Measurements from ENCODE around the gene NAP1L1.

Gene NAP1L1

GRCh38 chr12:76013603-76014002, 70.9 kb downstream of the NAP1L1 start:
- H3K36me3 ChIP-seq (ENCODE audit: insufficient read depth, low read length): no peaks in the 10 kb centered on the region
- no peak overlapping the region for H3K4me3 ChIP-seq (ENCODE audit: low read length)
- H3K4me2 ChIP-seq (ENCODE audit: low read length): no peak overlapping the region
- no peak overlapping the region for H3K9ac ChIP-seq (ENCODE audit: low read depth, low read length)
- no peaks in the 10 kb centered on the region for H3K9me3 ChIP-seq (replicated peaks; ENCODE audit: low read length)
- peaks cover 7% of the 10 kb centered on the region for H3K4me1 ChIP-seq (ENCODE audit: control insufficient read depth, insufficient read depth, low read length)
- H3K27me3 ChIP-seq (ENCODE audit: control insufficient read depth, insufficient read depth, low read length): no peaks in the 10 kb centered on the region

DNA sequence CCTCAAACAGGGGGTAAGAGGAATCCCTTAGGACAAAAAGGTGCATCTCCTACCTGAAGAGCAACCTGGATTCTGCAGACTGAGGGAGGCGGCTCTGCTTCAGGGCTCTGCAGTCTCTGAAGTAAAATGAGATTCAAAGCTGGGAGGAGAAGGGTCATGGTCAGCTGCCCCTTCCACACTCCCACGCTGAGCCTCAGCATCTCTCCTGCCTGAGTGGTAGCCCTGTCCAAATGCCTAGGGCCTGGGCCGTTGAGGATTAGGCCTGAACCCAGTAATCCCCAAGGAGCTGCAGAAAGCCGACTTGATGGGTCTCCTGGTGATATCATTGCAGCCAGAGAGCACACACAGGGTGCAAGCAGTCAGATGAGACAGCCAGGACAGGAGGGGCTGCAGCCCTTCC, 71.8 kb downstream of the NAP1L1 start:
- Histone ChIP-seq H3K4me2 (ENCODE audit: low read length) (no peak overlapping the region), H3K9me3 (replicated peaks; ENCODE audit: low read length) (no peaks in the 10 kb centered on the region), H3K4me3 (ENCODE audit: low read length) (no peak overlapping the region), H3K27me3 (ENCODE audit: control insufficient read depth, insufficient read depth, low read length) (no peaks in the 10 kb centered on the region), H3K9ac (ENCODE audit: low read depth, low read length) (no peak overlapping the region), H3K36me3 (ENCODE audit: insufficient read depth, low read length) (no peaks in the 10 kb centered on the region), H3K4me1 (ENCODE audit: control insufficient read depth, insufficient read depth, low read length) (no peaks in the 10 kb centered on the region)

DNA sequence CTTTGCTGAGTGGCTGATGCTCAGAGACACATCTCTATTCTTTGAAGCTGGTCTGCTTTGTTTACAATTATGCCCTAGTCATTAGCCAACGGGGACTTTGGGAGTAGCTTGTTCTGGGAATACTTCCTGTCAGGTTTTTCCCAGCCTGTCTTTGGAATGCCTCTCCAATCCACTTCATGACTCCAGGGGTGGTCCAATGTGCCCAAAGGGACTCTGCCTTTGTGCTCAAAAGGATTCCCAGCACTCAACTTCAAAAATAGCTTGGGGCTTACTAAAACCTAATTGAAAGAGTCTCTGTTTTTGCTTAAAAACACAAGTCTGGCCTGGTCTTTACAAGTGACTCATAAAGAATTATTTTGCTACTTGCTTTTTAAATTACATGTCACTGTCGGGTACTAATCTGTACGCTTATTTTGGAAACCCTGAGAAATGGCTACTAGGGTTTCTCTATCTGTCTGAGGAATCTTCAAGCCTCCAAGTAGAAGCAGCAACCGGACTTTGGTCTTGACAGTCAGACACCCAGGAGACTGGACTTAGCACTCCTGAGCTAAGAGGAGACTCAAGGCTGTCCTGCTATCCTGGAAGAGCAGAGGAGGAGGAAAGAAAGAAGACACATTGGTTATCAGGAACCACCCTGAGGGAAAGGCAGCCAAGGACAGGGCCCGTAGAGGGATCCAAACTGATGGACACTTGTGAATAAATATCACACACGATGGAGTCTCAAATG, 73.6 kb downstream of the NAP1L1 start:
- no peak overlapping the region for H3K9ac ChIP-seq (ENCODE audit: low read depth, low read length)
- no peak overlapping the region for H3K4me3 ChIP-seq (ENCODE audit: low read length)
- no peaks in the 10 kb centered on the region for H3K36me3 ChIP-seq (ENCODE audit: insufficient read depth, low read length)
- H3K4me1 ChIP-seq (ENCODE audit: control insufficient read depth, insufficient read depth, low read length): no peaks in the 10 kb centered on the region
- H3K9me3 ChIP-seq (replicated peaks; ENCODE audit: low read length): no peaks in the 10 kb centered on the region
- H3K4me2 ChIP-seq (ENCODE audit: low read length): no peak overlapping the region
- no peaks in the 10 kb centered on the region for H3K27me3 ChIP-seq (ENCODE audit: control insufficient read depth, insufficient read depth, low read length)

- no peak overlapping the region for H3K9ac ChIP-seq (ENCODE audit: low read depth, low read length)
- no peaks in the 10 kb centered on the region for H3K27me3 ChIP-seq (ENCODE audit: control insufficient read depth, insufficient read depth, low read length)
- H3K9me3 ChIP-seq (replicated peaks; ENCODE audit: low read length): no peaks in the 10 kb centered on the region
- H3K4me3 ChIP-seq (ENCODE audit: low read length): no peak overlapping the region
- H3K36me3 ChIP-seq (ENCODE audit: insufficient read depth, low read length): no peaks in the 10 kb centered on the region
- H3K4me2 ChIP-seq (ENCODE audit: low read length): no peak overlapping the region
- H3K4me1 ChIP-seq (ENCODE audit: control insufficient read depth, insufficient read depth, low read length): peaks cover 2% of the 10 kb centered on the region
Observed at GRCh38 chr12:76008428-76008827, 76.1 kb downstream of the NAP1L1 start.

DNA sequence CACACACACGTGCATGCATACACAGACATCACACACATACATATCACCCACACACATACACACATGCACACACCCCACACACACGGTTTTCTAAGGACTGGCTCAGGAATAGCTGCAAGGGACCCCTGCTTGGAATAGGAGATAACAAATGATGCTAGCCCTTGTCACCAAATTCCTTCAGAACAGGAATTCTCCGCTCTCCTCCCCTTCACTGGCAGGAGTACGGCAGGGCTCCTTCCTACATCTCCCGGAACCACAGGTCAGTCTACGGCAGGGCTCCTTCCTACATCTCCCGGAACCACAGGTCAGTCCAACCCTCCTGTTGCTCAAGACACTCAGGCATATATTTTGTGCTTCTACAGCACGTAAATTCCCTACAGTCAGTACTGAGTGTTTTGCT, 76.8 kb downstream of the NAP1L1 start:
- no peak overlapping the region for H3K4me3 ChIP-seq (ENCODE audit: low read length)
- H3K36me3 ChIP-seq (ENCODE audit: insufficient read depth, low read length): no peaks in the 10 kb centered on the region
- H3K4me1 ChIP-seq (ENCODE audit: control insufficient read depth, insufficient read depth, low read length): peaks cover 6% of the 10 kb centered on the region
- no peaks in the 10 kb centered on the region for H3K9me3 ChIP-seq (replicated peaks; ENCODE audit: low read length)
- no peaks in the 10 kb centered on the region for H3K27me3 ChIP-seq (ENCODE audit: control insufficient read depth, insufficient read depth, low read length)
- no peak overlapping the region for H3K9ac ChIP-seq (ENCODE audit: low read depth, low read length)
- H3K4me2 ChIP-seq (ENCODE audit: low read length): no peak overlapping the region

DNA sequence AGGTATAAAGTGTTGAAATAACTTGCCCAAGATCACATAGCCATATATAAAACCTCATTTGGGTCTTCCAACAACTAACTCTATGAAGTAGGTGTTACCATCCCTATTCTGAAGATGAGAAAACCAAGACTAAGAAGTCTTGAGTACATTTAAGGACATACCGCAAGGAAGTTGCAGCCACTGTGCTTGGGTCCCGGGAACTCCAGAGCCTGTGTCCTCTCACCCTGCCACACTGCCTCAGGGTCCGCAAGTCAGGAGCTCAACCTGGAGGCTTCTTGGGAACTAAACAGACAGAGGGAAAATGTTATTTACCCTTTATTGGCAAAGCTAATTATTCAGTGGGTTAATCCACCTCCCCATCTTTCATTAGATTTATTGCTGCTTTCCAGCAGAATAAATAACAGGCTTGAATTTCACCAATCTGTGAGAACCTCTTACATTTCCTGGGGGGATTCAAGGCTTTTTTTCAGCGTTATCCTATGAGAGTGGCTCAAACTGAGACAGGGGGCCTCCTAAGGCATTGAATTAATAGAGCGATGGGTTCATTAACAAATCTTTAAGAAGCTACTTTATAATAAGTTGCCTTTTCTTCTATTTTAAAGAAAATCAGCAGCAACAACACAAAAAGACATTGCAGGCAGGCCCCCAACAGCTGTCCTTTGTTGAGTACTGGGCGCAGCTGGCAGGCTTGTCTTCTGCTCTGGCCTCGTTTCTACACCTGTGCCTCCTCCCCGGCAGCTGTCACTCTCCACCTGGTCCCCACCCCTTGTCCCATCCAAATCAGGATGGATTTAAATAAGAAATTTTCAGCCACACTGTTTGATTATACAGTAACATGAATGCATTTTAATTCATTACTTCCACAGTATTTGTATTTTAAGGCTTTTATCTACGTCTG, 78.2 kb downstream of the NAP1L1 start:
- Histone ChIP-seq H3K4me3 (ENCODE audit: low read length) (no peak overlapping the region), H3K4me1 (ENCODE audit: control insufficient read depth, insufficient read depth, low read length) (peaks cover 6% of the 10 kb centered on the region), H3K9me3 (replicated peaks; ENCODE audit: low read length) (no peaks in the 10 kb centered on the region), H3K4me2 (ENCODE audit: low read length) (no peak overlapping the region), H3K27me3 (ENCODE audit: control insufficient read depth, insufficient read depth, low read length) (no peaks in the 10 kb centered on the region), H3K9ac (ENCODE audit: low read depth, low read length) (no peak overlapping the region), H3K36me3 (ENCODE audit: insufficient read depth, low read length) (no peaks in the 10 kb centered on the region)

DNA sequence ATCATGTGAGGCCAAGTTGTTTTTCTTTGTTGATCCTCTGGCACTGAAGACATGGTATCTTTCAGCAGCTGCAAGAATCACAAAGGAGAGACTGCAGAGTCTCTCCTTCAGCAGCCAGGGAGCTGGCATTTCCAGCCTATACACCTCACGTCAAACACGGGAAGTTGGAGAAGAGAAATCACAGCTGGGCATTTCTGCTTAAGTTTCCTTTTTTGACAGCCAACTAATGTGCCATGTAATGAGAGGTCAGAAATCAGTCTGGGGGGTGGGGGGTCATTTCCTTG, 81.2 kb downstream of the NAP1L1 start:
- peaks cover 21% of the 10 kb centered on the region for H3K4me1 ChIP-seq (ENCODE audit: control insufficient read depth, insufficient read depth, low read length)
- no peaks in the 10 kb centered on the region for H3K36me3 ChIP-seq (ENCODE audit: insufficient read depth, low read length)
- H3K4me2 ChIP-seq (ENCODE audit: low read length): no peak overlapping the region
- no peaks in the 10 kb centered on the region for H3K27me3 ChIP-seq (ENCODE audit: control insufficient read depth, insufficient read depth, low read length)
- H3K9ac ChIP-seq (ENCODE audit: low read depth, low read length): no peak overlapping the region
- no peak overlapping the region for H3K4me3 ChIP-seq (ENCODE audit: low read length)
- no peaks in the 10 kb centered on the region for H3K9me3 ChIP-seq (replicated peaks; ENCODE audit: low read length)

GRCh38 chr12:76002598-76003354, 81.7 kb downstream of the NAP1L1 start:
- no peaks in the 10 kb centered on the region for H3K9me3 ChIP-seq (replicated peaks; ENCODE audit: low read length)
- no peak overlapping the region for H3K4me2 ChIP-seq (ENCODE audit: low read length)
- no peaks in the 10 kb centered on the region for H3K36me3 ChIP-seq (ENCODE audit: insufficient read depth, low read length)
- no peak overlapping the region for H3K9ac ChIP-seq (ENCODE audit: low read depth, low read length)
- peaks cover 25% of the 10 kb centered on the region for H3K4me1 ChIP-seq (ENCODE audit: control insufficient read depth, insufficient read depth, low read length)
- no peak overlapping the region for H3K4me3 ChIP-seq (ENCODE audit: low read length)
- H3K27me3 ChIP-seq (ENCODE audit: control insufficient read depth, insufficient read depth, low read length): no peaks in the 10 kb centered on the region

DNA sequence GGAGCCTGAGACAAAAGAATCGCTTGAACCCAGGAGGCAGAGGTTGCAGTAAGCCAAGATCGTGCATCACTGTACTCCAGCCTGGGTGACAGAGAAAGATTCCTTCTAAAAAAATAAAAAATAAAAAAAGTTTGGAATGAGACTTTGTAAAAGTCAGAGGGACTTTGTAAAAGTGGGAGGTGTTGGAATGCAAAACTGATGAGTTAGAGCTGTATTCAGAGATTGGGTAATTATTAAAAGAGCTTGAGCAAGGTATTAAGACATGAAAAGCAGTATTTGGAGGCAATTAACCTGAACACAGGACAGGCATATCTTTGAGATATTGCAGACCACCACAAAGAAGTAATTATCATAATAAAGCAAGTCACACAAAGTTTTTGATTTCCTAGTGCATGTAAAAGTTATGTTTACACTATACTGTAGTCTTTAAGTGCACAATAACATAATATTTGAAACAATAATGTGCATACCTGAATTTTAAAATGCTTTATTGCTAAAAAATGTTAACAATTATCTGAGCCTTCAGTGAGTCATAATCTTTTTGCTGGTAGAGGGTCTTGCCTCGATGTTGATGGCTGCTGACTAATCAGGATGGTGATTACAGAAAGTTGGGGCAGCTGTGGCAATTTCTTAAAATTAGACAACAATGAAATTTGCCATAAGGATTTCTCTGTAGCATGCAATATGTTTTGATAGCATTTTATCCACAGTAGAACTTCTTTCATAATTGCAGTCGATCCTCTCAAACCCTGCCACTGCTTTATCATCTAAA, 86.0 kb downstream of the NAP1L1 start:
- H3K9ac ChIP-seq (ENCODE audit: low read depth, low read length): no peak overlapping the region

DNA sequence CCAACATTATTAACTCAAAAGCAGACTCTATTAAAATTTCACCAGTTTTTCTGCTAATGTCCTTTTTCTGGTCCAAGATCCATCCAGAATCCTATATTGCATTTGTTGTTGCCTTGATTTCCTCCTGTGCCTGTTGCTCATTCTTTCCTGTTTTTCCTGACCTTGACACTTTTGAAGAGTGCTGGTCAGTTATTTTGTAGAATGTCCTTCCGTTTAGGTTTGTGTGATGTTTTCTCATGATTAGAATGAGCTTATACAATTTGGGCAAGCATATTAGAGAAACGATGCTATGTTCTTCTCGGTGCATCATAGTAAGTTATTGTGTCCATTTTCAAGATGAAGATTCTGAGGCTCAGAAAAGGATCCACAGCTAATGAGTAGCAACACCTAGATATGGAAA, 86.8 kb downstream of the NAP1L1 start:
- no peaks in the 10 kb centered on the region for H3K27me3 ChIP-seq (ENCODE audit: control insufficient read depth, insufficient read depth, low read length)
- no peaks in the 10 kb centered on the region for H3K36me3 ChIP-seq (ENCODE audit: insufficient read depth, low read length)
- H3K9me3 ChIP-seq (replicated peaks; ENCODE audit: low read length): no peaks in the 10 kb centered on the region
- peaks cover 30% of the 10 kb centered on the region for H3K4me1 ChIP-seq (ENCODE audit: control insufficient read depth, insufficient read depth, low read length)
- no peak overlapping the region for H3K9ac ChIP-seq (ENCODE audit: low read depth, low read length)
- H3K4me3 ChIP-seq (ENCODE audit: low read length): no peak overlapping the region
- no peak overlapping the region for H3K4me2 ChIP-seq (ENCODE audit: low read length)

More for the DNA sequence above, 86.0 kb downstream of the NAP1L1 start:
- Histone ChIP-seq H3K36me3 (ENCODE audit: insufficient read depth, low read length) (no peaks in the 10 kb centered on the region), H3K27me3 (ENCODE audit: control insufficient read depth, insufficient read depth, low read length) (no peaks in the 10 kb centered on the region), H3K4me1 (ENCODE audit: control insufficient read depth, insufficient read depth, low read length) (peaks cover 35% of the 10 kb centered on the region), H3K4me3 (ENCODE audit: low read length) (no peak overlapping the region), H3K9me3 (replicated peaks; ENCODE audit: low read length) (no peaks in the 10 kb centered on the region), H3K4me2 (ENCODE audit: low read length) (no peak overlapping the region)

DNA sequence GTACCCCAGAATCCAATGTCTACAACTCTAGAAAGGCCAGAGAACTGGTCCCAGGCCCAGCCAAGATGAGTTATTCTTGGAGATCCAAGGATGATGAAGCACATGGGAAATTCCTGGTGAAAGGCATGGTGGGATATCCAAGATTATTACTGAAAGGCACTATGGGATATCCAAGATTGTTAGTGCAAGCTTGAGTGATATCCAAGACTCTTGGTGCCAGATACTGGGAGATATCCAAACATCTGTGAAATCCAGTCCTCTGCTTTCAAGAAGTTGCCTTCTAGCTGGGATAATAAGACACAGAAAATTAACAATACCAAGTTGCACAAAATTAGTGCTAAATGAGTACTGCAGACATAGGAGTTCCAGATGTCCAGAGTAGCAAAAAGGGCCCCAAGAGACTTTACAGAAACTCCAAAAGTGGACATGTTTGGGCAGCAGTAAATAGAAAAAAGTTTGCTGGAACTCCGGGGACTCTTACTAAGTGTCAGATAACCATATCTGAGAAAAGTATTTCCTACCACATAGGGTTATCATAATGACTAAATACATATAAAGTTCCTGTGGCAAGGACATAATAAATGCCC, 87.5 kb downstream of the NAP1L1 start:
- H3K4me3 ChIP-seq (ENCODE audit: low read length): no peak overlapping the region
- H3K9me3 ChIP-seq (replicated peaks; ENCODE audit: low read length): no peaks in the 10 kb centered on the region
- H3K4me1 ChIP-seq (ENCODE audit: control insufficient read depth, insufficient read depth, low read length): peaks cover 30% of the 10 kb centered on the region
- no peaks in the 10 kb centered on the region for H3K27me3 ChIP-seq (ENCODE audit: control insufficient read depth, insufficient read depth, low read length)
- H3K36me3 ChIP-seq (ENCODE audit: insufficient read depth, low read length): no peaks in the 10 kb centered on the region
- H3K9ac ChIP-seq (ENCODE audit: low read depth, low read length): no peak overlapping the region
- H3K4me2 ChIP-seq (ENCODE audit: low read length): no peak overlapping the region
